IPS-NIHi11 (cell line): ENCODE results near the gene ANTXRL.
"Not testable (repeated sequence)": the region's sequence is repeated elsewhere in the genome, so short reads cannot be mapped to it uniquely, and the experiment has no call there.

Source experiments
- DNase-seq: peaks from one replicate; pipeline ENCODE4 v3.0.0; 2012; ENCODE audit warnings: mixed read lengths, low spot score

Gene ANTXRL

GRCh38 chr10:46273506-46274477 lies 13.0 kb upstream of the ANTXRL start:
- no peak for DNase-seq

- no peak for DNase-seq
Measured at GRCh38 chr10:46277840-46278239, 9.0 kb upstream of the ANTXRL start.

- DNase-seq: not testable (repeated sequence)
Measured at GRCh38 chr10:46282421-46282831, 4.4 kb upstream of the ANTXRL start.

- peak; percentile 77 for DNase-seq
Measured at GRCh38 chr10:46282842-46283574, 3.8 kb upstream of the ANTXRL start.

GRCh38 chr10:46283580-46284285 lies 3.1 kb upstream of the ANTXRL start:
- no peak for DNase-seq

- DNase-seq: peak; percentile 90
Measured at GRCh38 chr10:46284286-46285229, 2.2 kb upstream of the ANTXRL start.

GRCh38 chr10:46285300-46285699 lies 1.5 kb upstream of the ANTXRL start:
- no peak for DNase-seq

GRCh38 chr10:46285966-46286620 lies 704 bp upstream of the ANTXRL start:
- no peak for DNase-seq

GRCh38 chr10:46287846-46288477 lies 1.2 kb downstream of the ANTXRL start:
- no peak for DNase-seq

- DNase-seq: no peak
Measured at GRCh38 chr10:46288601-46289206, 1.9 kb downstream of the ANTXRL start.

GRCh38 chr10:46289209-46289810 lies 2.5 kb downstream of the ANTXRL start:
- no peak for DNase-seq

- no peak for DNase-seq
Measured at GRCh38 chr10:46290101-46290886, 3.5 kb downstream of the ANTXRL start.

GRCh38 chr10:46291817-46292572 lies 5.2 kb downstream of the ANTXRL start:
- DNase-seq: no peak

GRCh38 chr10:46292573-46293023 lies 5.8 kb downstream of the ANTXRL start:
- no peak for DNase-seq

GRCh38 chr10:46293228-46293627 lies 6.4 kb downstream of the ANTXRL start:
- no peak for DNase-seq

GRCh38 chr10:46293832-46294640 lies 7.2 kb downstream of the ANTXRL start:
- DNase-seq: peak; percentile 32
